OCI-LY7 (cell line): ENCODE measurements around the gene MYO1C.

Experiments
- CTCF ChIP-seq: fragments of 200-600 bp; sonication (generic); conservative IDR thresholded peaks from 2 replicates; pipeline ENCODE4 v1.5.1; 2014; ENCODE audit warnings: mild to moderate bottlenecking, antibody characterized with exemption, low read length, moderate library complexity, mixed read lengths
- EZH2phosphoT487 ChIP-seq: fragments of 200-600 bp; sonication (generic); IDR thresholded peaks from 2 replicates; pipeline ENCODE4 v1.6.1; 2018; ENCODE audit warnings: low read depth, borderline replicate concordance, mild to moderate bottlenecking, mixed run types, antibody characterized with exemption, low read length, moderate library complexity, mixed read lengths

- TF ChIP-seq CTCF (peak; percentile 83), EZH2phosphoT487 (no peak)
Measured at GRCh38 chr17:1515640-1516387, 23.3 kb upstream of the MYO1C start.
